ENCODE results near the gene SEMA4B.
"Not testable (repeated sequence)": the region's sequence is repeated elsewhere in the genome, so short reads cannot be mapped to it uniquely, and the experiment has no call there.

Gene SEMA4B

DNA sequence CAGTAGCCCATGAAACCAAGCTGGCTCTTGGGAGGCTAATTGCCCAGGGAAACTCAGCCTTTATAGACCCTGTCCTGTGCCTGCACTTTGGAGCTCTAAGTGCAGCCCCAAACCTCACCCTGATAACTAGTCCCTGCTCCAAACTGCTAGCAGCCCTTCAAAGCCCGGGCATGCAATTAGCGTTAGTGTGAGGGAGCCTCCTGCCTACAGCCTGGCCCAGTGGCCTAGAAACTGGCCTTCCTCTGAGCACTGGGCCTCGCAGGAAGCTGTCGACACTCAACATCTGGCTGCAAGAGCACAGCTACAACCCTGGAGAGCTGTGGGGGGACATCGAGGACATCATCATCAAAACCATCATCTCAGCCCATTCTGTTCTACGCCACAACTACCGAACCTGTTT lies 56.6 kb downstream of the SEMA4B start:
- FAIRE-seq (no peak), DNase-seq (ENCODE audit: low spot score) (no peak)

- FAIRE-seq: no peak
- DNase-seq (ENCODE audit: low spot score): no peak
Observed at GRCh38 chr15:90259524-90259923, 58.4 kb downstream of the SEMA4B start.

GRCh38 chr15:90260731-90261130 lies 59.6 kb downstream of the SEMA4B start:
- FAIRE-seq; DNase-seq (ENCODE audit: low spot score): not testable (repeated sequence)

DNA sequence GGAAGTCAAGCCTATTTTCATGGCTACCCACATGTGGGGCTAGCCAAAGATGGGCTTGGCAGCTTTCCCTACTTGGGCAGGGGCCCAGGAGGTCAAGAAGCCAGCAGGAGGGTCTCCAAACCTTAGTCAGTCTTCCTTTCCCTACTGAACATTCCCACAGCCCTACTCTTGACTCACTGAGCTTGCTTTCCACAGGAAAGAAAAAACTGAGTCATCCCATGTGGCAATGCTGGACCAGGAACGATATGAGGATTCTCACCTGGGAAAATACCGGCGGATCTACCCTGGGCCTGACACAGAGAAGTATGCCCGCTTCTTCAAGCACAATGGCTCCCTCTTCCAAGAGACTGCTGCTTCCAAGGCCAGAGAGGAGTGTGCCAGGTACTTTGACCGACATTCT lies 60.7 kb downstream of the SEMA4B start:
- no peak for FAIRE-seq
- no peak for DNase-seq (ENCODE audit: low spot score)

GRCh38 chr15:90262426-90262825 lies 61.3 kb downstream of the SEMA4B start:
- FAIRE-seq: no peak

DNA sequence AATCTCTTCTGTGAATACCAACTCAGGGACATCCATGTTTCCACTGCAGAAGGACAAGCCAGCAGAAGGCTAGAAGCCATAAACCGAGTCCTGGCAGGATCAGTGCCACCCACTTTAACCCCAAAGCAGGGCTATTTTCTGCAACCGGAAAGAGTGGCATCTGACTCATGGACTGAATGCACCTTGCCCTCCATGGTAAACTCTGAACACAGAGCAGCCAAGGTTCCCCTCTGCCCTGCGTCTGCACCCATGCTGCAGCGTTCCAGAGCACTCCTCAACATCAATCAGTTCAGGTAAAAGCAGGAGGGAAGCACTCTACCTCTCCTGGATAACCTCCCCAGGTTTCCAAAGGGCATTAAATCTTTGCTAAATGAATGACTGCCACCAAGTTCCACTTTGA lies 63.5 kb downstream of the SEMA4B start:
- DNase-seq (ENCODE audit: low spot score) (peak; percentile 34), FAIRE-seq (no peak)

More at GRCh38 chr15:90262426-90262825, 61.3 kb downstream of the SEMA4B start:
- no peak for DNase-seq (ENCODE audit: low spot score)

- FAIRE-seq: peak; percentile 86
- peak; percentile 91 for DNase-seq (ENCODE audit: low spot score)
Observed at GRCh38 chr15:90265271-90266060, 64.3 kb downstream of the SEMA4B start, which contains the start of gene NGRN. Gene NGRN, plus strand, starts transcription at chr15:90265672. Its CDS starts 41 bp downstream, at chr15:90265713.

- DNase-seq (ENCODE audit: low spot score): peak; percentile 13
- FAIRE-seq: no peak
Observed at GRCh38 chr15:90266061-90266431, 64.9 kb downstream of the SEMA4B start.

DNA sequence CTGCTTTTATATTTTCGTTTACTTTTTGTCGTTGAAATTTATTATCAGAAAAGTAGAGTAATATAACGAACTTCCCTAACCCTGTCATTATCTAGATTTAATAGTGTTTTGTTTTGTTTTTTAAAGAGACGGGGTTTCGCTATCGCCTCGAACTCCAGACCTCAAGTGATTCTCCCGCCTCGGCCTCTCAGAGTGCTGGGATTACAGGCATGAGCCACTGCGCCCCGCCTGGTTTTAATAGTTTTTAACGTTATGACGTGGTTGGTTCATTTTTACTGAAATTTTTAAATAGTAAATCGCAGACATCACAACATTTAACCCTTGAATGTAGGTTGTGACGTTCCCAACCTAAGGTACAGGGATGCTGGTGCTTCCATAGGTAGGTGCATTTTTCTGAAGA lies 65.4 kb downstream of the SEMA4B start:
- FAIRE-seq (no peak), DNase-seq (ENCODE audit: low spot score) (no peak)

GRCh38 chr15:90268415-90268814 lies 67.3 kb downstream of the SEMA4B start:
- no peak for FAIRE-seq
- no peak for DNase-seq (ENCODE audit: low spot score)

DNA sequence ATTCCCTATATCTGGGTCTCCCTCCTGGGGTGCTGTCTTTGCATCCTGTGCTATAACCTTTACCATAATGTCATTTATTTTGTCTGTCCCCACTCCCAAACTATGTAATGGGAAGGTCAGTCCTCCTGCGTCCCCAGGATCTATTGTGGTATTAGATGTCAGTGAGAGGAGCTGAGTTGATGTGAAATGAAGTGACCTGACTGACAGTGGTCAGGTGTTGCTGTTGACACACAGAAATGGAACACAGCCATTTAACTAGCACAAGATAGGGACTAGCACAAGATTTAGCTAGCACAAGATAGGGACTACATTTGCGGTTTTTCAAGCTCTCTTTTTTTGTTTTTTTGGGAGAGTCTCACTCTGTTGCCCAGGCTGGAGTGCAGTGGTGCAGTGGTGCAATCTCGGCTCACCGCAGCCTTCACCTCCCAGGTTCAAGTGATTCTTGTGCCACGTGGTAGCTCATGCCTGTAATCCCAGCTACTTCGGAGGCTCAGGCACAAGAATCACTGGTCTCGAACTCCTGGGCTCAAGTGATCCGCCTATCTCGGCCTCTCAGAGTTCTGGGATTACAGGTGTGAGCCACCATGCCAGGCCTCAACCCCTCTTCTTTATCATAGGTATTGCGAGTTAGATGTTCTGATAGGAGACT lies 69.5 kb downstream of the SEMA4B start:
- DNase-seq (ENCODE audit: low spot score): no peak
- FAIRE-seq: no peak

DNA sequence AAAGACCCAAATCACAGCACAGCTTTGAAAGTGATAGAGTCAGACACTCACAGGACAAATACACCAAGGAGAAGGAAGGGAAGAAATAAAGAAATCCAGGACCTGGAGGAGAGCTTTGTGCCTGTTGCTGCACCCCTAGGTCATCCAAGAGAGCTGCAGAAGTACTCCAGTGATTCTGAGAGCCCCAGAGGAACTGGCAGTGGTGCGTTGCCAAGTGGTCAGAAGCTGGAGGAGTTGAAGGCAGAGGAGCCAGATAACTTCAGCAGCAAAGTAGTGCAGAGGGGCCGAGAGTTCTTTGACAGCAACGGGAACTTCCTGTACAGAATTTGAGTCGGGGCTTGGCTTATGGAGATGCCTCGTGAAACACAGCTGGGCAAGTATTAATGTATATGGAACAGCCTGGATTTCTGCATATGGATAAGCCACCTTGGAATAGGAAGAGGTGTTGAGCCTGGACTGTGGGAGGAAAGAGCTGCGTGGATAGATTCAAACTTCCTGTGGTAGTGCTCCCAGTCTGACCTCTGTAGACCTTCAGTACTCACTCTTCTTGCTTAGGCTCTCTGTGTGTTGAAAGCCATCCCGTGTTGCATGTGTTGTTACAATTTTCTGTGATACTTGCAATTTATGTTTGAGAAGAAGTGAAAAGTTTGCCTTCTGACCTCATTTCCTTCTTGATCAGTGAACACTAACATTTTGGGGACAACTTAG lies 70.5 kb downstream of the SEMA4B start:
- no peak for FAIRE-seq
- no peak for DNase-seq (ENCODE audit: low spot score)

- not testable (repeated sequence) for DNase-seq (ENCODE audit: low spot score); FAIRE-seq
Observed at GRCh38 chr15:90278467-90278866, 77.3 kb downstream of the SEMA4B start.

Measured in urothelium cell line (cell line).